ENCODE measurements around the gene SHANK2.

The SHANK2 gene

DNA sequence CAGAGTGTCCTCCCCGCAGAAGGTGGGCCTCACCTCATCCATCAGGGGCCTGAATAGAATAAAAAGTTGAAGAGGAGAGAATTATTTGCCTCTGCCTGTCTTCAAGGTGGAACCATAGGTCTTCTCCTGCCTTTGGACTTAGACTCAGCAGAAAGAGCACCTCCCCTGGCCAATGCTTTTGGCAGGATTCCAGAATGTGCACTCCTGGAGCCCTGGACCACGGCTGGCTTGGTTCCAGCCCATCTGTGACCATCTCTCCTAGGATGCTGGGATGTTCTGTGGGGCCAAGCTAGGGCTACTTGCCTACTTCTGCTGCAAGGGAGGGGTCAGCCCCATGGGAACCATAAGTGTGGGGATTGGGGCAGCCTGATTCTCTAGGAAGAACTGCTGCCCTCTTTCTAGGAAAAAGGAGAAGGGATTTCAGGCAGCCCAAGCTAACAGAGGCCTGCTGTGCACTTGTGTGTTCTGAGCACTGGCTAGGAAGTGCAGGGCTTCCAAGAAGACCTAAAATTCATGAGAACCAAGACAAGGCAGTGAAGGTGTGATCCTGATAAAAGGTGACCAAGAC, 32.2 kb upstream of the SHANK2 start:
- H3K36me3 ChIP-seq = no peaks in the 10 kb centered on the region
- TF ChIP-seq, protein P1, sequence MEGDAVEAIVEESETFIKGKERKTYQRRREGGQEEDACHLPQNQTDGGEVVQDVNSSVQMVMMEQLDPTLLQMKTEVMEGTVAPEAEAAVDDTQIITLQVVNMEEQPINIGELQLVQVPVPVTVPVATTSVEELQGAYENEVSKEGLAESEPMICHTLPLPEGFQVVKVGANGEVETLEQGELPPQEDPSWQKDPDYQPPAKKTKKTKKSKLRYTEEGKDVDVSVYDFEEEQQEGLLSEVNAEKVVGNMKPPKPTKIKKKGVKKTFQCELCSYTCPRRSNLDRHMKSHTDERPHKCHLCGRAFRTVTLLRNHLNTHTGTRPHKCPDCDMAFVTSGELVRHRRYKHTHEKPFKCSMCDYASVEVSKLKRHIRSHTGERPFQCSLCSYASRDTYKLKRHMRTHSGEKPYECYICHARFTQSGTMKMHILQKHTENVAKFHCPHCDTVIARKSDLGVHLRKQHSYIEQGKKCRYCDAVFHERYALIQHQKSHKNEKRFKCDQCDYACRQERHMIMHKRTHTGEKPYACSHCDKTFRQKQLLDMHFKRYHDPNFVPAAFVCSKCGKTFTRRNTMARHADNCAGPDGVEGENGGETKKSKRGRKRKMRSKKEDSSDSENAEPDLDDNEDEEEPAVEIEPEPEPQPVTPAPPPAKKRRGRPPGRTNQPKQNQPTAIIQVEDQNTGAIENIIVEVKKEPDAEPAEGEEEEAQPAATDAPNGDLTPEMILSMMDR (IDR thresholded peaks at IDR 0.05) = no peak
- H3K27me3 ChIP-seq = peaks cover 9% of the 10 kb centered on the region
- no peaks in the 10 kb centered on the region for H3K4me1 ChIP-seq (ENCODE audit: control insufficient read depth in 1 of 2, insufficient read depth in 1 of 2, low read depth in 1 of 2, low read length in 1 of 2)
- no peaks in the 10 kb centered on the region for H3K9me3 ChIP-seq
- no peak overlapping the region for H3K4me3 ChIP-seq (ENCODE audit: low read depth in 1 of 2, low read length in 1 of 2)
- H3K27ac ChIP-seq = no peak overlapping the region

DNA sequence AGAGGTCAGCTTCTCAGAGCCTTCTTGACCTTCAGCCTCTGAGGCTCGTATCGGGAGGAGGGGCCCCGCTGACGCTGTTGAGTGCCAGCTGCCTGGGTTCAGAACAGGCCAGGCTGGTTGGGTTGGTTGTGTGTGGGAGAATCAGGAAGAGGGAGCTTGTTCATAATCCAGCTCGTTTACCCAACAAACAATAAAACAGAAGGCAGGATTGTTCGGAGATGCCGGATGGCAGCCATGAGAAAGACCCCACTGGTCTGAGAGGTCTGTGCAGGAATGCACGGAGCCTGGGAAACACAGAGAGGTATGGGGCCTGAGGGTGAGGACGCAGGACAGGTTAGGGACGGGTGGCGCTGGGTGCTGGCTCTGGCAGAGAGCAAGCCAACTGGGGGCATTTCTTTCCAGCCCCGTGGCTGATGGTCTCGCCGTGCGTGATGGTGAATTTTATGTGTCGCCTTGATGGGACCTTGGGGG, 31.6 kb upstream of the SHANK2 start:
- no peaks in the 10 kb centered on the region for H3K36me3 ChIP-seq
- TF ChIP-seq, protein P1 (IDR thresholded peaks at IDR 0.05) = no peak
- no peaks in the 10 kb centered on the region for H3K9me3 ChIP-seq
- peaks cover 9% of the 10 kb centered on the region for H3K27me3 ChIP-seq
- no peak overlapping the region for H3K27ac ChIP-seq
- no peaks in the 10 kb centered on the region for H3K4me1 ChIP-seq (ENCODE audit: control insufficient read depth in 1 of 2, insufficient read depth in 1 of 2, low read depth in 1 of 2, low read length in 1 of 2)
- H3K4me3 ChIP-seq (ENCODE audit: low read depth in 1 of 2, low read length in 1 of 2) = no peak overlapping the region

DNA sequence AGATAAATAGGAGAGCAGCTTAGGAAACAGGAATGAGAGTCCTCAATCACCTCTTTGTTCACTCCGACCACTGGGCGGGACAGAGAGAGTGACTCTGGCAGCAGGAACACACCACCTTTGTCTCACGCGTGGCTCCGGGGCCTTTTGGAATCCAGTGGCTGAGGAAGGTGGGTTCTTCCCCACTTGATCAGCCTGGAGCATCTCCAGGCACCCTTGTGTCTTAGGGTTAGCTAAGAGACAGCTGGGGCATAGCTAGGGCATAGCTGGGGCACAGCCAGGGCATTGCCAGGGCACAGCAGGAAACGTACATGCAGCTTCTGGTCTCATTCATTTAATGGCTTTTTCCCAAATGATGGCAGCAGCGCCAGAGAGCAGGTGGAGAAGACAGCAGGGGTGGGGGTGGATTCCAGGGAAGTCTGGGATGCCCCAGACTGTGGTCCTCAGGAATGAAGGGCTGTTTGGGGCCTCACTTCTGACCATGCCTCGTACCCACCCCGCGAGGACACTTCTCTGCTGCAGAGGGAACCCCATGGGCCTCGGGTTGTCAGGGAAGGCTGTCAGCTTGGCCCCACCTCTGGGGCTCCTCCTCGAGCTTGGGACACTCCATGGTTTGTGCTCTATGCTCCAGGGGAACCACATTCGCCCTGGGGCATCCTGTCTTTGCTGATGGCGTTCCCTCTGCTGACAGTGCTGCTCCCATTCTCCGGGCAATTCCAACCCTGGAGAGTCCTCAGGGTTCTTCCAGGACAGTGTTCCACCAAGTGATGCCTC, 30.4 kb upstream of the SHANK2 start:
- Histone ChIP-seq H3K27ac (no peak overlapping the region), H3K4me3 (ENCODE audit: low read depth in 1 of 2, low read length in 1 of 2) (no peak overlapping the region), H3K27me3 (peaks cover 9% of the 10 kb centered on the region), H3K36me3 (no peaks in the 10 kb centered on the region), H3K9me3 (no peaks in the 10 kb centered on the region), H3K4me1 (ENCODE audit: control insufficient read depth in 1 of 2, insufficient read depth in 1 of 2, low read depth in 1 of 2, low read length in 1 of 2) (no peaks in the 10 kb centered on the region)
- TF ChIP-seq, protein P1 (IDR thresholded peaks at IDR 0.05) = no peak

DNA sequence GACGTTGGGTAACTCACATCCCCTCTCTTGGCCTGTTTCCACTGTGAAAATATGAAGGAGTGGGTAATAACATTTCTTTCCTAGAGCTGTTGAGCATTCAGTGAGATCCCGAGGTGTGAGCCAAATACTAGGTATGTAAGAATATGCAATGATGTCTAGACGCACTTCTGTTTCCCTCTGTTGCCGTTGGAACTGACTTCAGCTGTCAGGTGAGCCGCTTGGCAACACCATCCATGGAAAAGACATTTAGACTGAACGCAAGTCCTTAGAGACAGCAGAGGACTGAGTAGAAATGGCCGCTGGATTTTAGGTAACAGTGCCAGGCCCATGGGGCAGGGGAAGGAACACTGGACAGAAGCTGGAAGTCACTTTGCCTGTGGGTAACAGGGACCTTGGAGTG, 29.5 kb upstream of the SHANK2 start:
- Histone ChIP-seq H3K27me3 (peaks cover 4% of the 10 kb centered on the region), H3K27ac (no peak overlapping the region), H3K4me3 (ENCODE audit: low read depth in 1 of 2, low read length in 1 of 2) (no peak overlapping the region), H3K9me3 (no peaks in the 10 kb centered on the region), H3K36me3 (no peaks in the 10 kb centered on the region), H3K4me1 (ENCODE audit: control insufficient read depth in 1 of 2, insufficient read depth in 1 of 2, low read depth in 1 of 2, low read length in 1 of 2) (no peaks in the 10 kb centered on the region)
- TF ChIP-seq, protein P1 (IDR thresholded peaks at IDR 0.05) = no peak

DNA sequence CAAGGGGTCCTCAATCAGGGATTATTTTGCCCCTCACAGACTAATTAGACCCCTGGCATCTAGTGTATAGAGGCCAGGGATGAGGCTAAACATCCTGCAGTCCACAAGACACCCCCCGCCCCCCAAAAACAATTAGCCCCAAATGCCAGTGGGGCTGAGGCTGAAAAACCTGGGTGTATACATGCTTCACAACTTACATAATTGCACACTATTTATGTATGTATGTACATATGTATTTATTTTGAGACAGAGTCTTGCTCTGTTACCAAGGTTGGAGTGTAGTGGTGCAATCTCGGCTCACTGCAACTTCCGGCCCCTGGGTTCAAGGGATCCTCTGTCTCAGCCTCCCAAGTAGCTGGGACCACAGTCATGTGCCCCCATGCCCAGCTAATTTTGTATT, 28.8 kb upstream of the SHANK2 start:
- H3K36me3 ChIP-seq = no peaks in the 10 kb centered on the region
- no peak overlapping the region for H3K27ac ChIP-seq
- no peaks in the 10 kb centered on the region for H3K9me3 ChIP-seq
- no peaks in the 10 kb centered on the region for H3K4me1 ChIP-seq (ENCODE audit: control insufficient read depth in 1 of 2, insufficient read depth in 1 of 2, low read depth in 1 of 2, low read length in 1 of 2)
- no peak overlapping the region for H3K4me3 ChIP-seq (ENCODE audit: low read depth in 1 of 2, low read length in 1 of 2)
- H3K27me3 ChIP-seq = no peaks in the 10 kb centered on the region
- TF ChIP-seq, protein P1 (IDR thresholded peaks at IDR 0.05) = no peak

Measured in neutrophil (primary cell).